OCI-LY1 (cell line): ENCODE measurements around the gene IQGAP2.

Experiments used
- H2AFZ ChIP-seq: fragments of 200-600 bp; sonication (generic), shearing (Covaris generic); 2 replicates; pipeline ENCODE4 v1.6.0; 2014; ENCODE audit warnings: antibody characterized with exemption, mild to moderate bottlenecking, low read length
- H3F3A ChIP-seq: fragments of 200-600 bp; sonication (generic), shearing (Covaris generic); 2 replicates; pipeline ENCODE4 v1.6.0; 2014; ENCODE audit warnings: mild to moderate bottlenecking, antibody characterized with exemption, low read length, moderate library complexity; ENCODE audit not compliant: insufficient read depth
- H3K27ac ChIP-seq: fragments of 200-600 bp; sonication (generic); 2 replicates; pipeline ENCODE4 v1.5.1; 2014; ENCODE audit warnings: low read length, mixed run types, mild to moderate bottlenecking, low read depth; ENCODE audit not compliant: poor library complexity, severe bottlenecking
- H3K27me3 ChIP-seq: fragments of 200-600 bp; sonication (generic); 2 replicates; pipeline ENCODE4 v1.6.0; 2014; ENCODE audit warnings: antibody characterized with exemption, mild to moderate bottlenecking, low read length, moderate library complexity; ENCODE audit not compliant: insufficient read depth
- H3K36me3 ChIP-seq: fragments of 200-600 bp; sonication (generic); 2 replicates; pipeline ENCODE4 v1.6.1; 2014; ENCODE audit warnings: mild to moderate bottlenecking, antibody characterized with exemption, low read length, moderate library complexity, mixed read lengths; ENCODE audit not compliant: insufficient read depth
- H3K4me1 ChIP-seq: fragments of 200-600 bp; sonication (generic); 2 replicates; pipeline ENCODE4 v1.5.1; 2014; ENCODE audit warnings: mild to moderate bottlenecking, low read length, moderate library complexity; ENCODE audit not compliant: insufficient read depth, severe bottlenecking
- H3K4me2 ChIP-seq: fragments of 200-600 bp; sonication (generic), shearing (Covaris generic); 2 replicates; pipeline ENCODE4 v1.6.1; 2014; ENCODE audit warnings: low read length
- H3K4me3 ChIP-seq: fragments of 200-600 bp; sonication (generic); 2 replicates; pipeline ENCODE4 v1.5.1; 2014; ENCODE audit warnings: low read length, low read depth, mild to moderate bottlenecking, mixed read lengths; ENCODE audit not compliant: poor library complexity, severe bottlenecking
- H3K79me2 ChIP-seq: fragments of 200-600 bp; shearing (Covaris generic); 2 replicates; pipeline ENCODE4 v1.6.1; 2016; ENCODE audit warnings: mixed run types, low read length, mixed read lengths; ENCODE audit not compliant: insufficient read depth
- H3K9ac ChIP-seq: fragments of 200-600 bp; sonication (generic), shearing (Covaris generic); 2 replicates; pipeline ENCODE4 v1.6.1; 2014; ENCODE audit warnings: mild to moderate bottlenecking, low read length, mixed read lengths
- H3K9me2 ChIP-seq: fragments of 200-600 bp; sonication (generic), shearing (Covaris generic); 2 replicates; pipeline ENCODE4 v1.6.1; 2014; ENCODE audit warnings: low read depth, mild to moderate bottlenecking, low read length, mixed read lengths
- H3K9me3 ChIP-seq: fragments of 200-600 bp; shearing (Covaris generic); 2 replicates; pipeline ENCODE4 v1.6.1; 2014; ENCODE audit warnings: low read length, mixed read lengths
- H4K20me1 ChIP-seq: fragments of 200-600 bp; sonication (generic), shearing (Covaris generic); 2 replicates; pipeline ENCODE4 v1.6.0; 2016; ENCODE audit warnings: mild to moderate bottlenecking, low read length; ENCODE audit not compliant: insufficient read depth
- EZH2 ChIP-seq: fragments of 200-600 bp; sonication (generic), shearing (Covaris generic); IDR thresholded peaks from 2 replicates; pipeline ENCODE4 v1.8.0; 2017; ENCODE audit warnings: borderline replicate concordance, mixed run types, mild to moderate bottlenecking, antibody characterized with exemption, low read length, moderate library complexity, mixed read lengths
- TF ChIP-seq, protein P1 (sequence below): fragments of 200-600 bp; sonication (generic), shearing (Covaris generic); IDR thresholded peaks from 2 replicates; pipeline ENCODE4 v1.5.1; 2017; ENCODE audit warnings: mild to moderate bottlenecking, antibody characterized with exemption, low read length, moderate library complexity, mixed read lengths

The IQGAP2 gene

DNA sequence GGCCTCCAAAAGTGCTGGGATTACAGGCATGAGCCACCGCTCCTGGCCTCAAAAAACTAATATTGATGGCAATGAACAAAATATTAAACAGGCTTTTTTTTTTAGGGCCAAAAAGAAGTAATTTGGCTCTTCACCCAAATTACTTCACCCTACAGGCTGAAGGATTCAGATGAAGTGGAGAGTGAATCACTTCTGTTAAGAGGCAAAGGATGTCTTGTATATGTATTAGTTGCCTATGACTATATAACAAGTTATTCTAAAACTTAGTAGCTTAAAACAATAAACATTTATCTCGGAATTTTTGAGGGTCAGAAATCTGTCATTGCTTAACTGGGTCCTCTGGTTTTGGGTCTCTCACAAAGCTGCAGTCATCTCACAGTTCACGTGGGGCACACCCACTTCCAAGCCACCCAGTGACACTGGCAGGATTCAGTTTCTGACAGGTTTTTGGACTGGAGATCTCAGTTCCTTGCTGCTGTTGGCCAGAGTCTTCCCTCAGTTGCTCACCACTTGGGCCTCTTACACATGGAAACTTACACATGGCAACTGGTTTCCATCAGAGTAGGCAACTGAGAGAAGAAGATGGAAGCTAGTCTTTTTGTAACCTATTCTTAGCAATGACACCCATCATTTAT, 66.7 kb downstream of the IQGAP2 start:
- no peaks in the 10 kb centered on the region for H3K9me3 ChIP-seq
- H4K20me1 ChIP-seq = no peaks in the 10 kb centered on the region
- peaks cover 8% of the 10 kb centered on the region for H3K4me1 ChIP-seq
- no peak overlapping the region for H3K4me2 ChIP-seq
- no peak overlapping the region for H3K27ac ChIP-seq
- no peaks in the 10 kb centered on the region for H3K79me2 ChIP-seq
- H3K9ac ChIP-seq = no peak overlapping the region
- TF ChIP-seq, protein P1, sequence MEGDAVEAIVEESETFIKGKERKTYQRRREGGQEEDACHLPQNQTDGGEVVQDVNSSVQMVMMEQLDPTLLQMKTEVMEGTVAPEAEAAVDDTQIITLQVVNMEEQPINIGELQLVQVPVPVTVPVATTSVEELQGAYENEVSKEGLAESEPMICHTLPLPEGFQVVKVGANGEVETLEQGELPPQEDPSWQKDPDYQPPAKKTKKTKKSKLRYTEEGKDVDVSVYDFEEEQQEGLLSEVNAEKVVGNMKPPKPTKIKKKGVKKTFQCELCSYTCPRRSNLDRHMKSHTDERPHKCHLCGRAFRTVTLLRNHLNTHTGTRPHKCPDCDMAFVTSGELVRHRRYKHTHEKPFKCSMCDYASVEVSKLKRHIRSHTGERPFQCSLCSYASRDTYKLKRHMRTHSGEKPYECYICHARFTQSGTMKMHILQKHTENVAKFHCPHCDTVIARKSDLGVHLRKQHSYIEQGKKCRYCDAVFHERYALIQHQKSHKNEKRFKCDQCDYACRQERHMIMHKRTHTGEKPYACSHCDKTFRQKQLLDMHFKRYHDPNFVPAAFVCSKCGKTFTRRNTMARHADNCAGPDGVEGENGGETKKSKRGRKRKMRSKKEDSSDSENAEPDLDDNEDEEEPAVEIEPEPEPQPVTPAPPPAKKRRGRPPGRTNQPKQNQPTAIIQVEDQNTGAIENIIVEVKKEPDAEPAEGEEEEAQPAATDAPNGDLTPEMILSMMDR = no peak
- TF ChIP-seq EZH2 = no peak
- no peak overlapping the region for H2AFZ ChIP-seq
- no peak overlapping the region for H3K4me3 ChIP-seq
- no peaks in the 10 kb centered on the region for H3K27me3 ChIP-seq
- no peaks in the 10 kb centered on the region for H3K9me2 ChIP-seq
- H3F3A ChIP-seq = no peaks in the 10 kb centered on the region
- H3K36me3 ChIP-seq = no peaks in the 10 kb centered on the region

DNA sequence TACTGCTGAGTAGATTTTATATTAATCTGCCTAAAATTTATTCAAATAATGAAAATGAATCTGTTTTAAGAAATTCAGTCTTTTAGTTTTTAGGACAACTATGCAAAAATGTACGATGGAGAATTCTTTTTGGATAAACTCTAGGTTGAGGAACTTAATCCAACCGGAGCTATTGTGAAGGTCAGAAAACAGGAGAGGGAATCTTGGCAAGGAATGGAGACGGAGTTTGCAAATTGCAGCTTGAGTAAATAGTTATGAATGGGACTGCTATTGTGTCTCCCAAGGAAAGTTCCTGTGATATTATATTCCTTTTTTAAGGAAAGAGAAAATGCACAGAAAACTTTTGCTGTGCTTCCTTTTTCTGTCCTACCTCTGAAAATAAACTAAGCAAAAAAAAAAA, 67.9 kb downstream of the IQGAP2 start:
- H3K36me3 ChIP-seq = no peaks in the 10 kb centered on the region
- H3K27ac ChIP-seq = no peak overlapping the region
- no peaks in the 10 kb centered on the region for H3K9me3 ChIP-seq
- no peaks in the 10 kb centered on the region for H3K79me2 ChIP-seq
- no peaks in the 10 kb centered on the region for H4K20me1 ChIP-seq
- H3K4me2 ChIP-seq = no peak overlapping the region
- TF ChIP-seq, protein P1 = no peak
- no peak for TF ChIP-seq EZH2
- H3F3A ChIP-seq = no peaks in the 10 kb centered on the region
- no peaks in the 10 kb centered on the region for H3K27me3 ChIP-seq
- no peaks in the 10 kb centered on the region for H3K9me2 ChIP-seq
- H3K9ac ChIP-seq = no peak overlapping the region
- H3K4me1 ChIP-seq = peaks cover 8% of the 10 kb centered on the region
- H3K4me3 ChIP-seq = no peak overlapping the region
- no peak overlapping the region for H2AFZ ChIP-seq

DNA sequence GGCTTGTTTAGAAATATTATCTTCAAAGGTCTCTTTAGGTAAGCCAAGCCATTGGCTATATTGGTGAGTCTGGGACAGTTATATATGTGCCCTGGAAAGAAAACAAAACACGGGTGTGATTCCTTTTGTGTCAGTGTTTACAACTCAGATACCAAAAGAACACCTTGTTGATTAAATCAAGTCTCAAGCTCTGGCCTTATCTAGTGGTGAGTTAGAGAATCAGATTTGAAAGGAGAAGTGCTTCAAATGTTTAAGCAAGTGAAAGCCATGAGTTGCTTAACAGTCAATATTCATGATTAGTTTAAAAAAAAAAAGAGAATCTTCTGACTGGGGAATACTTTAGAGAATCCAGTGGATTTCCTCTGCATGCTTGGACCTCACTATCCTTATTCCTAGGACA, 68.3 kb downstream of the IQGAP2 start:
- Histone ChIP-seq H3K27ac (no peak overlapping the region), H4K20me1 (no peaks in the 10 kb centered on the region), H3K9me3 (no peaks in the 10 kb centered on the region), H3F3A (no peaks in the 10 kb centered on the region), H3K79me2 (no peaks in the 10 kb centered on the region), H3K4me3 (no peak overlapping the region), H2AFZ (no peak overlapping the region), H3K27me3 (no peaks in the 10 kb centered on the region), H3K4me2 (no peak overlapping the region), H3K36me3 (no peaks in the 10 kb centered on the region), H3K4me1 (peaks cover 8% of the 10 kb centered on the region), H3K9ac (no peak overlapping the region), H3K9me2 (no peaks in the 10 kb centered on the region)
- TF ChIP-seq EZH2 = no peak
- TF ChIP-seq, protein P1 = no peak
